SK-N-SH (cell line): ENCODE measurements around the gene IQUB. TPM values are rescaled to one million over a fixed set of nuclear protein-coding genes. Genes with fewer than 3 reads are reported as not detected.

ENCODE experiments used
- CTCF ChIA-PET: fragments of 300-600, 350-600 bp; formaldehyde crosslinking; extraction: SDS; loops from one replicate; lab custom pipeline; 2021; lab: Yijun Ruan, JAX
- POLR2A ChIA-PET: fragments of 350-600 bp; sonication (Branson Sonifier 250); formaldehyde crosslinking; extraction: SDS; loops from one replicate; lab custom pipeline; 2020; ENCODE audit warnings: antibody characterized with exemption, inconsistent platforms; lab: Yijun Ruan, JAX
- DNase-seq: peaks from one replicate; pipeline ENCODE4 v3.0.0; 2012
- H2AFZ ChIP-seq: fragments of 200-600 bp; sonication (generic); 2 replicates; pipeline ENCODE4 v1.8.1; 2016; ENCODE audit warnings: antibody characterized with exemption, mild to moderate bottlenecking, low read depth
- H3F3A ChIP-seq: fragments of 200-600 bp; sonication (generic); replicated peaks from 2 replicates; pipeline ENCODE3; 2016; ENCODE audit warnings: antibody characterized with exemption, mild to moderate bottlenecking; ENCODE audit not compliant: insufficient read depth
- H3K27ac ChIP-seq, 2 experiments: fragments of 200-500 bp in 1 of 2; fragments of 200-600 bp in 1 of 2; sonication (Bioruptor generic) in 1 of 2; sonication (generic), shearing (Covaris generic) in 1 of 2; 2 replicates each; pipeline versions ENCODE4 v1.5.1 to v1.6.1; 2014 to 2016; ENCODE audit warnings: low read depth in 2 of 2, inconsistent platforms in 1 of 2, low read length in 1 of 2, mild to moderate bottlenecking in 1 of 2, mixed read lengths in 1 of 2
- H3K27me3 ChIP-seq: fragments of 200-600 bp; sonication (generic), shearing (Covaris generic); 2 replicates; pipeline ENCODE4 v1.6.1; 2016; ENCODE audit warnings: mixed run types; ENCODE audit not compliant: insufficient read depth
- H3K36me3 ChIP-seq, 2 experiments: fragments of 200-500 bp in 1 of 2; fragments of 200-600 bp in 1 of 2; sonication (Bioruptor generic) in 1 of 2; sonication (generic) in 1 of 2; replicated peaks in 1 of 2; 2 replicates each; pipeline versions ENCODE3 to v1.5.1; 2014 to 2016; ENCODE audit warnings: low read length in 1 of 2, mild to moderate bottlenecking in 1 of 2; ENCODE audit not compliant: insufficient read depth in 2 of 2, control insufficient read depth in 1 of 2
- H3K4me1 ChIP-seq, 2 experiments: fragments of 200-500 bp in 1 of 2; fragments of 200-600 bp in 1 of 2; sonication (Bioruptor generic) in 1 of 2; sonication (generic), shearing (Covaris generic) in 1 of 2; 2 replicates each; pipeline versions ENCODE4 v1.5.1 to v1.6.1; 2014 to 2016; ENCODE audit warnings: low read depth in 1 of 2, low read length in 1 of 2, mixed run types in 1 of 2; ENCODE audit not compliant: insufficient read depth in 2 of 2, control insufficient read depth in 1 of 2
- H3K4me2 ChIP-seq: fragments of 200-600 bp; sonication (generic), shearing (Covaris generic); 2 replicates; pipeline ENCODE4 v1.6.1; 2017; ENCODE audit warnings: mixed run types
- H3K4me3 ChIP-seq, 2 experiments: fragments of 200-500 bp in 1 of 2; fragments of 200-600 bp in 1 of 2; sonication (Bioruptor generic) in 1 of 2; sonication (generic), shearing (Covaris generic) in 1 of 2; 2 replicates each; pipeline versions ENCODE4 v1.5.1 to v1.8.1; 2014 to 2016; ENCODE audit warnings: low read depth in 2 of 2, inconsistent platforms in 1 of 2, low read length in 1 of 2, mild to moderate bottlenecking in 1 of 2, mixed read lengths in 1 of 2, moderate library complexity in 1 of 2
- H3K79me2 ChIP-seq: fragments of 200-600 bp; sonication (generic); 2 replicates; pipeline ENCODE4 v1.8.1; 2017; ENCODE audit warnings: mild to moderate bottlenecking; ENCODE audit not compliant: insufficient read depth
- H3K9ac ChIP-seq: fragments of 200-600 bp; sonication (generic); 2 replicates; pipeline ENCODE4 v1.6.1; 2017; ENCODE audit warnings: mixed run types
- H3K9me2 ChIP-seq: fragments of 200-600 bp; sonication (generic); 2 replicates; pipeline ENCODE4 v1.6.1; 2017; ENCODE audit warnings: mixed run types
- H3K9me3 ChIP-seq: fragments of 200-600 bp; sonication (generic); 2 replicates; pipeline ENCODE4 v1.6.1; 2017; ENCODE audit warnings: mixed run types, mild to moderate bottlenecking, moderate library complexity
- H4K20me1 ChIP-seq: fragments of 200-600 bp; sonication (generic); 2 replicates; pipeline ENCODE4 v1.6.1; 2017; ENCODE audit warnings: mild to moderate bottlenecking, mixed run types; ENCODE audit not compliant: insufficient read depth
- CHD2 ChIP-seq: fragments of 150-350 bp; IDR thresholded peaks from 2 replicates; pipeline ENCODE4 v1.6.1; 2018; ENCODE audit warnings: low read length; ENCODE audit not compliant: partially characterized antibody
- ELF1 ChIP-seq: IDR thresholded peaks from 2 replicates; pipeline ENCODE4 v1.4.0; 2012
- EP300 ChIP-seq, 2 experiments: IDR thresholded peaks; 2 replicates each; pipeline versions ENCODE4 v1.4.0 to v1.6.1; 2012; ENCODE audit warnings: borderline replicate concordance in 1 of 2, low read depth in 1 of 2, low read length in 1 of 2
- EZH2phosphoT487 ChIP-seq: fragments of 200-600 bp; sonication (generic); IDR thresholded peaks from 2 replicates; pipeline ENCODE4 v1.6.1; 2017; ENCODE audit warnings: low read depth, mixed run types, mild to moderate bottlenecking, antibody characterized with exemption, moderate library complexity, borderline replicate concordance
- FOXM1 ChIP-seq: IDR thresholded peaks from 2 replicates; pipeline ENCODE4 v1.4.0; 2012; ENCODE audit warnings: low read depth, mild to moderate bottlenecking
- GABPA ChIP-seq: IDR thresholded peaks from 2 replicates; pipeline ENCODE4 v1.4.0; 2012; ENCODE audit warnings: low read depth, mild to moderate bottlenecking
- GATA2 ChIP-seq: sonication (generic); formaldehyde crosslinking; IDR thresholded peaks from 2 replicates; pipeline ENCODE4 v1.5.0; 2020; ENCODE audit warnings: mild to moderate bottlenecking, missing genetic modification reagents
- MEF2A ChIP-seq: IDR thresholded peaks from 2 replicates; pipeline ENCODE4 v1.4.0; 2012; ENCODE audit warnings: low read depth, borderline replicate concordance
- MXI1 ChIP-seq: IDR thresholded peaks from 2 replicates; pipeline ENCODE4 v1.6.1; 2012; ENCODE audit warnings: mild to moderate bottlenecking, low read depth, low read length, improper control_type of control experiment
- NFIC ChIP-seq: IDR thresholded peaks from 2 replicates; pipeline ENCODE4 v1.4.0; 2012; ENCODE audit warnings: borderline replicate concordance
- POLR2AphosphoS5 ChIP-seq: IDR thresholded peaks from 2 replicates; pipeline ENCODE4 v1.6.1; 2012; ENCODE audit warnings: low read depth, low read length
- RCOR1 ChIP-seq: fragments of 150-350 bp; IDR thresholded peaks from 2 replicates; pipeline ENCODE4 v1.6.1; 2017; ENCODE audit warnings: antibody characterized with exemption, low read length
- TAF1 ChIP-seq: IDR thresholded peaks from 2 replicates; pipeline ENCODE4 v1.6.1; 2012; ENCODE audit warnings: low read depth, mild to moderate bottlenecking, low read length, moderate library complexity, borderline replicate concordance
- TCF12 ChIP-seq: IDR thresholded peaks from 2 replicates; pipeline ENCODE4 v1.4.0; 2012
- TEAD4 ChIP-seq: IDR thresholded peaks from 2 replicates; pipeline ENCODE4 v1.4.0; 2012; ENCODE audit warnings: mild to moderate bottlenecking, borderline replicate concordance; ENCODE audit not compliant: insufficient read depth
- YY1 ChIP-seq: IDR thresholded peaks from 2 replicates; pipeline ENCODE4 v1.4.0; 2012; ENCODE audit warnings: low read depth, mild to moderate bottlenecking
- polyA plus RNA-seq, 3 experiments: library from polyadenylated mRNA; depleted of rRNA; stranded (reverse); fragments of >200 nt; gene quantifications; 2 replicates each; pipeline ENCODE4 v1.2.3, GENCODE V29; 2012
- TF ChIP-seq, protein P1 (sequence below): fragments of 150-350 bp; IDR thresholded peaks from 2 replicates; pipeline ENCODE4 v1.6.1; 2017; ENCODE audit warnings: antibody characterized with exemption, low read length, low read depth, borderline replicate concordance
- TF ChIP-seq, protein P2 (sequence below): fragments of 200-600 bp; sonication (generic); IDR thresholded peaks from 2 replicates; pipeline ENCODE4 v1.6.1; 2017; ENCODE audit warnings: antibody characterized with exemption, mild to moderate bottlenecking, moderate library complexity
- TF ChIP-seq, protein P3 (sequence below): IDR thresholded peaks from 2 replicates; pipeline ENCODE4; 2012
- TF ChIP-seq, protein P4 (sequence below): IDR thresholded peaks from 2 replicates; pipeline ENCODE4 v1.4.0; 2012; ENCODE audit warnings: low read depth
- TF ChIP-seq, protein P5 (sequence below): IDR thresholded peaks from 2 replicates; pipeline ENCODE4 v1.6.1; 2012; ENCODE audit warnings: mild to moderate bottlenecking, low read depth, low read length, moderate library complexity
- TF ChIP-seq, protein P6 (sequence below): fragments of 150-350 bp; IDR thresholded peaks from 2 replicates; pipeline ENCODE4 v1.6.1; 2016; ENCODE audit warnings: mild to moderate bottlenecking, low read depth, low read length

Gene IQUB
- polyA plus RNA-seq, 1 of the 3 experiments (the other 2 are of a cell fraction) = 0.10 TPM

DNA sequence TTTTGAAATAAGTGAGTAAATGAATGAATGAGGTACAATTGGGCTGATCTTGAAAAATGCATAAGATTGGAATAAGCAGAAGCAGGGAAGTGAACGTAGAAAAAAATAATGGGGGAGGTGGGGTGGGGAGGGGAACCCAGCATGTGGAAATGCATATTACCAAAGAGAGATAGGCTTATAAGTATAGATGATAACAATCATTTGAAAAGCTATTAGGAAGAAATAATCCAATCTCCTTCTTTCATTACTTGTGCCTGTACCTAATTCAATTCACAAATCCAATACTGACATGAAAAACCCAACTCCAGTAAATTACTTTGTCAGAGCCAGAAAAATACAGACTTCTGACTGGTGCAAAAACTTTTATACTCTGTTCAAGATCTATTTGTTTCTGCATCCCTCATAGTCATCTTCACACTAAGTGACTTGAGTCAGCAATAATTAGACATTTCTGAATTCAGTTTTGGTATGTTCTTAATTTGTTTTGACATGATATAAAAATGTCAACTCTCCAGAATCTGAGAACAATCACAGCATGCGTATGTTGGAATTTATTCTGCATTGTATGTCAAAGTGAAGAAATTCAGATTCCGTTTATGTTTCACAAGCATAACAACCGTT is 99.2 kb downstream of the IQUB start (continued):
- TF ChIP-seq EZH2phosphoT487 = no peak
- TF ChIP-seq FOXM1 = no peak

DNA sequence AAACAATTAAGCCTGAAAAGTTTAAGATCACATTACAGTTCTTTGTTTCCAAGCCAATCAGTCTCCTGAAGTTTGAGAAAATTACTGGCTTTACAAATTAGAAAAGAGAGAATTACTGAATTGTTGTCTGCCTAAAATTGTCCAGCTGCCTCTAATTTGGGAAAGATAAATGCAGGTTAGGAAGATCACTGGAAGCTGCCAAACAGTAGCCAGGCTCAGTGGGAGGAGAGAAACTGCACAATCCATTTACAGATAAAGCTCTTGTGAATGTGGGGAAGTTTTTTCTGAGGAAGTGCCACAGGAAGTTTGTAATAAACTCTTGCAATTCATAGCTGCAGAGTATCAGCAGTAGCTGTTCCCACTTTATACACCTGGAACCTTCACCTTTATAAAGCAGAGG is 100.7 kb downstream of the IQUB start:
- Histone ChIP-seq H3K9me3 (no peaks in the 10 kb centered on the region), H3K27me3 (no peaks in the 10 kb centered on the region), H3K4me1 (peaks cover 0 to 8% of the 10 kb centered on the region in 2 experiments; a peak in 2 of 4 replicates), H3K4me2 (no peak overlapping the region), H3K9me2 (no peaks in the 10 kb centered on the region), H3K36me3 (no peaks in the 10 kb centered on the region), H3K9ac (no peak overlapping the region), H3K4me3 (no peak overlapping the region), H3K27ac (peak overlapping the region in 1 of 2 experiments; percentile 77; a peak in 2 of 4 replicates), H3K79me2 (no peaks in the 10 kb centered on the region), H4K20me1 (no peaks in the 10 kb centered on the region), H3F3A (no peaks in the 10 kb centered on the region), H2AFZ (no peak overlapping the region)
- ChIA-PET POLR2A (interaction anchor here (0.9 kb wide), 1 partner anchor 316 kb away, joined by 3 read pairs; no protein-coding TSS in a partner anchor), CTCF (interaction anchor here (0.6 kb wide), 1 partner anchor 311 kb away, joined by 3 read pairs; no protein-coding TSS in a partner anchor)
- peak; percentile 25 for DNase-seq
- TF ChIP-seq, protein P1, sequence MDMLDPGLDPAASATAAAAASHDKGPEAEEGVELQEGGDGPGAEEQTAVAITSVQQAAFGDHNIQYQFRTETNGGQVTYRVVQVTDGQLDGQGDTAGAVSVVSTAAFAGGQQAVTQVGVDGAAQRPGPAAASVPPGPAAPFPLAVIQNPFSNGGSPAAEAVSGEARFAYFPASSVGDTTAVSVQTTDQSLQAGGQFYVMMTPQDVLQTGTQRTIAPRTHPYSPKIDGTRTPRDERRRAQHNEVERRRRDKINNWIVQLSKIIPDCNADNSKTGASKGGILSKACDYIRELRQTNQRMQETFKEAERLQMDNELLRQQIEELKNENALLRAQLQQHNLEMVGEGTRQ = no peak
- TF ChIP-seq TCF12 (peak; percentile 14; the same call in 1 of the 2 replicates), CHD2 (no peak), NFIC (no peak), MXI1 (no peak), GATA2 (CRISPR knock-in tag) (peak; percentile 57), EP300 (IDR thresholded peaks at IDR 0.05; ENCODE audit: borderline replicate concordance in 1 of 2, low read depth in 1 of 2, low read length in 1 of 2) (peak in 1 of 2 experiments; percentile 82; a peak in 2 of 4 replicates), POLR2AphosphoS5 (no peak), GABPA (no peak), YY1 (no peak), TEAD4 (no peak), ELF1 (no peak), MEF2A (no peak), RCOR1 (peak; percentile 72; the same call in 1 of the 2 replicates), TAF1 (no peak)
- TF ChIP-seq, protein P2, sequence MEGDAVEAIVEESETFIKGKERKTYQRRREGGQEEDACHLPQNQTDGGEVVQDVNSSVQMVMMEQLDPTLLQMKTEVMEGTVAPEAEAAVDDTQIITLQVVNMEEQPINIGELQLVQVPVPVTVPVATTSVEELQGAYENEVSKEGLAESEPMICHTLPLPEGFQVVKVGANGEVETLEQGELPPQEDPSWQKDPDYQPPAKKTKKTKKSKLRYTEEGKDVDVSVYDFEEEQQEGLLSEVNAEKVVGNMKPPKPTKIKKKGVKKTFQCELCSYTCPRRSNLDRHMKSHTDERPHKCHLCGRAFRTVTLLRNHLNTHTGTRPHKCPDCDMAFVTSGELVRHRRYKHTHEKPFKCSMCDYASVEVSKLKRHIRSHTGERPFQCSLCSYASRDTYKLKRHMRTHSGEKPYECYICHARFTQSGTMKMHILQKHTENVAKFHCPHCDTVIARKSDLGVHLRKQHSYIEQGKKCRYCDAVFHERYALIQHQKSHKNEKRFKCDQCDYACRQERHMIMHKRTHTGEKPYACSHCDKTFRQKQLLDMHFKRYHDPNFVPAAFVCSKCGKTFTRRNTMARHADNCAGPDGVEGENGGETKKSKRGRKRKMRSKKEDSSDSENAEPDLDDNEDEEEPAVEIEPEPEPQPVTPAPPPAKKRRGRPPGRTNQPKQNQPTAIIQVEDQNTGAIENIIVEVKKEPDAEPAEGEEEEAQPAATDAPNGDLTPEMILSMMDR = no peak
- TF ChIP-seq, protein P3, sequence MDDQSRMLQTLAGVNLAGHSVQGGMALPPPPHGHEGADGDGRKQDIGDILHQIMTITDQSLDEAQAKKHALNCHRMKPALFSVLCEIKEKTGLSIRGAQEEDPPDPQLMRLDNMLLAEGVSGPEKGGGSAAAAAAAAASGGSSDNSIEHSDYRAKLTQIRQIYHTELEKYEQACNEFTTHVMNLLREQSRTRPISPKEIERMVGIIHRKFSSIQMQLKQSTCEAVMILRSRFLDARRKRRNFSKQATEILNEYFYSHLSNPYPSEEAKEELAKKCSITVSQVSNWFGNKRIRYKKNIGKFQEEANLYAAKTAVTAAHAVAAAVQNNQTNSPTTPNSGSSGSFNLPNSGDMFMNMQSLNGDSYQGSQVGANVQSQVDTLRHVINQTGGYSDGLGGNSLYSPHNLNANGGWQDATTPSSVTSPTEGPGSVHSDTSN = no peak
- TF ChIP-seq, protein P4, sequence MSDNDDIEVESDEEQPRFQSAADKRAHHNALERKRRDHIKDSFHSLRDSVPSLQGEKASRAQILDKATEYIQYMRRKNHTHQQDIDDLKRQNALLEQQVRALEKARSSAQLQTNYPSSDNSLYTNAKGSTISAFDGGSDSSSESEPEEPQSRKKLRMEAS = no peak
- TF ChIP-seq, protein P5, sequence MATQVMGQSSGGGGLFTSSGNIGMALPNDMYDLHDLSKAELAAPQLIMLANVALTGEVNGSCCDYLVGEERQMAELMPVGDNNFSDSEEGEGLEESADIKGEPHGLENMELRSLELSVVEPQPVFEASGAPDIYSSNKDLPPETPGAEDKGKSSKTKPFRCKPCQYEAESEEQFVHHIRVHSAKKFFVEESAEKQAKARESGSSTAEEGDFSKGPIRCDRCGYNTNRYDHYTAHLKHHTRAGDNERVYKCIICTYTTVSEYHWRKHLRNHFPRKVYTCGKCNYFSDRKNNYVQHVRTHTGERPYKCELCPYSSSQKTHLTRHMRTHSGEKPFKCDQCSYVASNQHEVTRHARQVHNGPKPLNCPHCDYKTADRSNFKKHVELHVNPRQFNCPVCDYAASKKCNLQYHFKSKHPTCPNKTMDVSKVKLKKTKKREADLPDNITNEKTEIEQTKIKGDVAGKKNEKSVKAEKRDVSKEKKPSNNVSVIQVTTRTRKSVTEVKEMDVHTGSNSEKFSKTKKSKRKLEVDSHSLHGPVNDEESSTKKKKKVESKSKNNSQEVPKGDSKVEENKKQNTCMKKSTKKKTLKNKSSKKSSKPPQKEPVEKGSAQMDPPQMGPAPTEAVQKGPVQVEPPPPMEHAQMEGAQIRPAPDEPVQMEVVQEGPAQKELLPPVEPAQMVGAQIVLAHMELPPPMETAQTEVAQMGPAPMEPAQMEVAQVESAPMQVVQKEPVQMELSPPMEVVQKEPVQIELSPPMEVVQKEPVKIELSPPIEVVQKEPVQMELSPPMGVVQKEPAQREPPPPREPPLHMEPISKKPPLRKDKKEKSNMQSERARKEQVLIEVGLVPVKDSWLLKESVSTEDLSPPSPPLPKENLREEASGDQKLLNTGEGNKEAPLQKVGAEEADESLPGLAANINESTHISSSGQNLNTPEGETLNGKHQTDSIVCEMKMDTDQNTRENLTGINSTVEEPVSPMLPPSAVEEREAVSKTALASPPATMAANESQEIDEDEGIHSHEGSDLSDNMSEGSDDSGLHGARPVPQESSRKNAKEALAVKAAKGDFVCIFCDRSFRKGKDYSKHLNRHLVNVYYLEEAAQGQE = no peak
- TF ChIP-seq, protein P6, sequence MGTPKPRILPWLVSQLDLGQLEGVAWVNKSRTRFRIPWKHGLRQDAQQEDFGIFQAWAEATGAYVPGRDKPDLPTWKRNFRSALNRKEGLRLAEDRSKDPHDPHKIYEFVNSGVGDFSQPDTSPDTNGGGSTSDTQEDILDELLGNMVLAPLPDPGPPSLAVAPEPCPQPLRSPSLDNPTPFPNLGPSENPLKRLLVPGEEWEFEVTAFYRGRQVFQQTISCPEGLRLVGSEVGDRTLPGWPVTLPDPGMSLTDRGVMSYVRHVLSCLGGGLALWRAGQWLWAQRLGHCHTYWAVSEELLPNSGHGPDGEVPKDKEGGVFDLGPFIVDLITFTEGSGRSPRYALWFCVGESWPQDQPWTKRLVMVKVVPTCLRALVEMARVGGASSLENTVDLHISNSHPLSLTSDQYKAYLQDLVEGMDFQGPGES = no peak
